SKM-1 (cell line): ENCODE measurements around the gene AHCYL1.
A peak's percentile ranks its signal among the peaks of the same experiment; 100 is the strongest.
"Not testable (repeated sequence)": the region's sequence is repeated elsewhere in the genome, so short reads cannot be mapped to it uniquely, and the experiment has no call there.

Source experiments
- DNase-seq: peaks from one replicate; lab custom pipeline; 2025; ENCODE audit not compliant: unreplicated experiment; lab: John Stamatoyannopoulos, UW

Gene AHCYL1

GRCh38 chr1:109996476-109996875 lies 11.9 kb downstream of the AHCYL1 start:
- no peak for DNase-seq

DNA sequence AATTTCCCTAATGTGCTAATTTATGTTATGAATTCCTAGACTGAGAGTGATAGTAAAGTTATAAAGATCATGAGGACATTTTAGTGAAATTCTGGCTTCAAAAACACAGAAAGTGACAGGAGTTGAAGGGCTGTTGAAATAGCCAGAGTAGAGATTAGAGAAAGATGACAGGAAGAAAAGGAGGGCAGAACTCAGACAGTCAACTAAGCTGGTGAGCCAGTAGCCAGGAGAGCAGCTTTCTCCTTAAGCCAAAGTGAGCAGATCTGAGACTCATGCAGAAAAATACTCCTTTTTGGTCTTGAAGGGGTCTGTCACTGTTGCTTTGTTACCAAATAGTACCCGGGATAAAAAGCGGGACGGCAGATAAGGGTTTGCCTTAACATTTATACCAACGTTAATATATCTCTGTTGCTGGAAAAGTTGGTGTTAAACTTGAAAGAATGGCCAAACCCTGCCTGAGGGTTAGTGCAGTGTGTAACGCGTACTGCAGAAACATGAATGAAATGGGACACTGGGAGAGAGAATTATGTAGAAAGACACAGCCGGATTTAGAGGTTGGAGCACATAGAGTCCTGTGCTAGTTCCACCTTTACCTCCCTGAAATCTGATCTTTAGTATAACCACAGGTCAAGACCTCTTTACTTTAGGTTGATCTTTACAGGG lies 12.8 kb downstream of the AHCYL1 start:
- no peak for DNase-seq

DNA sequence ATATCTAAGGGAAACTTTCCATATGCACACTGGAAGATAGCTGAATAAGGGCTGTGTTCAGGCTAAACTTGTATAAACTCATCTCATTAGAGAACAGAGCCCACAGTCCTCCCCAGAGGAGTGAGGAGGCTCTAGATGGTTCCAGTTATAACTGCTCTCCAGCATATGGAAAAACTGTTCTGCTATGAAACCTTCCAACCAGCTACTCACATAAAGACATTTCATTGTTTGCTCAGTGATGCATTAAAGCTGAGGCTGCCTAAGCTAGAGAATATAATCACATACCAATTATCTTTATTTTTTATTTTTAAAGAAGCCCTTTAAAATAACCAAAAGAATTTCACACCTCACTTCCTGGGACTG lies 13.3 kb downstream of the AHCYL1 start:
- DNase-seq: no peak

DNA sequence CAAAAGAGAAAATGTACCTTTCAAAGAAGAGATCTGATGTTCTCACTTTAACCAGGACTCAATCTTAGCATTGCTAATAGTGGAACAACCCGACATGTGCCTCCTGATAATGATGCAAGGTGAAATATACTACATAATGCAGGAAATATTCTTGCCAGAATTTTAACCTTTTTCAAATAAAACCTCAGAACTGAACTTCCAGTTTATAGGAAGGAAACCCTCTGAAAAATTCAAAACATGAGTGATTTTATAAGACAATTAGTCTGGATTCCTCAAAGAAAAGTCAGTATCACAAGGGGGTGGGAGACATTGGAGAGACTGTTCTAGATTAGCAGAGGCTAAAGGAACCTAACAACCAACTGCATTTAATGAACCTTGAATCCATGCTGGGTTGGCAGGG lies 18.1 kb downstream of the AHCYL1 start:
- DNase-seq: no peak

- peak; percentile 89 for DNase-seq
These were observed 19.3 kb downstream of the AHCYL1 start for GRCh38 chr1:110003747-110004428.

GRCh38 chr1:110004583-110004982 lies 20.0 kb downstream of the AHCYL1 start:
- no peak for DNase-seq

- no peak for DNase-seq
These were observed 21.4 kb downstream of the AHCYL1 start for GRCh38 chr1:110005971-110006370.

DNA sequence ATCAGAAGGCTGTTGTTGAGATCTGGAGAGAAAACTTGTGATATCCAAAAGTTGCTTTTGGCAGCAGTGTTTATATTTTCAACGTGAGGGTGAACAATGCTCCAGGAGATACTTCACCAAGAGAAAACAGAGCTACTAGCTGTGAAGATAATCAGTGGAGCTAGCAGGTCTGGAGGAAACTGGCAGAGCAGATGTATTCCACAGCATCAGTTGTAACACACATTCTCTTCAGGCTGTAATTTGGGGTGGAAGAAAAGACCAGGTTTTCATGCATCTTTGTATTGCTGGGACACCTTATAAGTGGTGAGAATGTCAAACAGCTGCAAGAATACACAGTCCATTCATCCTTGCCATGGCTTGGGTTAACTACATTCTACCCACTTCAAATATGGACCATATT lies 22.0 kb downstream of the AHCYL1 start:
- no peak for DNase-seq

- DNase-seq: no peak
These were observed 22.7 kb downstream of the AHCYL1 start for GRCh38 chr1:110007046-110007830.

DNA sequence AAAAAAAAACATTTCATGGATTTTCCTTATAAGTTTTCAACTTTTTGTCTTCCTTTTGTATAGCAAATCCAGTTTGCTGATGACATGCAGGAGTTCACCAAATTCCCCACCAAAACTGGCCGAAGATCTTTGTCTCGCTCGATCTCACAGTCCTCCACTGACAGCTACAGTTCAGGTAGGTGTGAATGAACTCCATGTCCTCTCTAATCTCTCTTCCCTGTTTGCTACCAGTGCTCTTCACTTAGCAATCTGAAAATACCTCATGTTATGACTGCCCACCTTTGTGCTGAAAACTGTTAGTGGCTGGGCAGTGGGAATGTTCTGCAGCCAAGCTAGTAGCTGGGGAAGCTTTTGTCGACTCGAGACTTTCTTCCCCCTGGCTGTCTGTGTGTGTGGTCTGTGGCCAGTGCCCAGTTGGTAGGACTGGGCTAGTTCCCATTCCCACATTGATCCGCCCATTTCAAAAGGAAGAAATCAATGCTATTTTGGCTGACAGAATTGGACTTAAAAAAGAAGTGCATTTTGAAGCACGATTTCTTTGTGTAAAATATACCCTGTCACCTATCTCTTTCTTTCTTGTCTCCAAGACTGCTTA lies 24.5 kb downstream of the AHCYL1 start:
- DNase-seq: no peak

DNA sequence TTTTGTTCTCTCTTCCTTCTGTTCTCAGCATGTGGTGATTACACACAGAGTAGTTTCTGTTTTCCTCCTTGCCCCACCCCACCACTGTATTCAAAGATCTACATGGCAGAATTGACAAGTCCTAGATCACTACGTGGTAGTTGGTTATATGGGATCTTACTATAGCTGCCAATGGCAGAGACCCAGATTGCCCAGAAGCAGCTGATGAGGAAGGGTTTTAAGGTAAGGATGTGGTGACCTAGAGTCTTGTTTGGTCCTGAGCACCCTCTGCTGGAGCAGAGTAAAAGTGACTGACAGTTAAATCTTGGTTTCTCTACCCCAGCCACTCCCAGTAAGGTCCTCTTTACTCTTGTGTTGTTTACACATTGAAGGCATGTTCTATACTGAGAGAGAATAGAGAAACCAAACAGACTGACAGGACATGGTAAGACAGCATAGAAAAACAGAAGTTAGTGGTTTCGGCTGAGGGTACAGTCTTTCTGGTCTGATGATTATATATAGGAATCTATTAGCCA lies 27.0 kb downstream of the AHCYL1 start:
- peak; percentile 46 for DNase-seq

- no peak for DNase-seq
These were observed 27.7 kb downstream of the AHCYL1 start for GRCh38 chr1:110012100-110012780.

- DNase-seq: no peak
These were observed 33.2 kb downstream of the AHCYL1 start for GRCh38 chr1:110017792-110018191.

DNA sequence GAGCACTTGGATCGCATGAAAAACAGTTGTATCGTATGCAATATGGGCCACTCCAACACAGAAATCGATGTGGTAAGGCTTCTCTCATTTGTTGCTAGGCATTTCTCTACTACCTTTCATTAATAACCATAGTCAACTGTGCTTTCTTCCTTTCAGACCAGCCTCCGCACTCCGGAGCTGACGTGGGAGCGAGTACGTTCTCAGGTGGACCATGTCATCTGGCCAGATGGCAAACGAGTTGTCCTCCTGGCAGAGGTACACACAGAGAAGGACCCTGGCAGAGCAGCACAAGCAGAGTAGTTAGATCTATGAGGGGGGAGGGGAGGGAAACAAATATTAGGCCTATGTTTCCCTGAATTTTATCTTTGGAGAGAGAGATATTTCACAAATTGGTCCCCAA lies 33.8 kb downstream of the AHCYL1 start:
- no peak for DNase-seq

GRCh38 chr1:110019770-110020169 lies 35.2 kb downstream of the AHCYL1 start:
- no peak for DNase-seq

GRCh38 chr1:110021285-110021684 lies 36.7 kb downstream of the AHCYL1 start:
- DNase-seq: no peak

- no peak for DNase-seq
These were observed 40.0 kb downstream of the AHCYL1 start for GRCh38 chr1:110024613-110025012.

DNA sequence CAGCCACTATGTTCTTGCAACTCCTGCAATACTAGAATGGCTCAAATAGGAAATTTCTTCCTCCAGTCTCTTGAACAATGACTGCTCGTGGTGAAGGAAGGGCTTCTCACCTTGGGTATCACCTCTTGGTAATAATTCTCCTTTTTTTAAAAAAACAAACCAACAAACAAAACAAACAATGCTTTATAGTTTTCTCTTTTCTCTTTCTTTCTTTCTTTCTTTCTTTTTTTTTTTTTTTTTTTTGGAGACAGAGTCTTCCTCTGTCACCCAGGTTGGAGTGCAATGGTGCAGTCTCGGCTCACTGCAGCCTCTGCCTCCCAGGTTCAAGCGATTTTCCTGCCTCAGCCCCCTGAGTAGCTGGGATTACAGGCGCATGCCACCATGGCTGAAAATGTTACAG lies 46.1 kb downstream of the AHCYL1 start:
- DNase-seq: not testable (repeated sequence)

DNA sequence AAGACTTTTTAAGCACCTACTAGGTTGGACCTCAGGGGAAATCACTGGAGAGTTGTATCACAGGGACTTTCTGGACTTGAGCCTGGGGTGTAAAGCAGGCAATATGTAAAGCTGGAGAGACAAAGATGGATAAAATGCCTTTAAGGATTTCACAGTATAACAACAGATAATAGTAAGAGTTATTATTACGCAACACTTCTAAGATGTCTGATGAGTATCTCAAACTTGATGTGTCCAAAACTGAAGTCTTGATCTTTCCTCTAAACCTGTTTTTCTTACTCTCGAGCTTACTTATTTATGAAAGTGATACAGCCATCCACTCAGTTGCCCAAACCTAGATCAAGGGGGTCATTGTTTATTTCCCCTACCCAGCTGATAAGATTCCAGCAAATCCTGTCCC lies 47.8 kb downstream of the AHCYL1 start:
- no peak for DNase-seq

GRCh38 chr1:110033421-110033820 lies 48.9 kb downstream of the AHCYL1 start:
- no peak for DNase-seq

GRCh38 chr1:110034040-110034450 lies 49.5 kb downstream of the AHCYL1 start:
- DNase-seq: peak; percentile 42
